HG03196 (cell line): Measurements from ENCODE around the gene NAGS.
"Not testable (repeated sequence)": the region's sequence is repeated elsewhere in the genome, so short reads cannot be mapped to it uniquely, and the experiment has no call there.

Experiments
- ATAC-seq: cut with Tn5 transposase; IDR thresholded peaks from one replicate; pipeline ENCODE4 v1.9.1; 2021; ENCODE audit not compliant: unreplicated experiment

Gene NAGS

DNA sequence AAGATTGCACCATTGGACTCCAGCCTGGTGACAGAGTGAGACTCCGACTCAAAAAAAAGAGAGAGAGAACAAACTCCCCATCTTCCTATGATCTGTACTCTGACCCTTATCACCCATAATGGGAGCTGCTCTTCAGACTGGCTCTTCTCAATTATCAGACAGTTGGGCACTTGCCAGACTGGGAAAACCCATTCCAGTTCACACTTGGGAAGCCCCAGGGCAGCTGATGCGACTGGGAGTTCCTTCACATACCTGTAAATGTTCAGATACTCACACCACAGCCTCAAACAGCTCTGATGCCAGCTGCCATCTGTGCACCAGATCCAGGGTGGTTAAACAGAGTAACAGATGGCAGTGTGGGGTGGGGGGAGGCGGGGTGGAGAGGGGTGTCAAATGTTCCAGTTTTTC, 34.2 kb downstream of the NAGS start:
- ATAC-seq = no peak

DNA sequence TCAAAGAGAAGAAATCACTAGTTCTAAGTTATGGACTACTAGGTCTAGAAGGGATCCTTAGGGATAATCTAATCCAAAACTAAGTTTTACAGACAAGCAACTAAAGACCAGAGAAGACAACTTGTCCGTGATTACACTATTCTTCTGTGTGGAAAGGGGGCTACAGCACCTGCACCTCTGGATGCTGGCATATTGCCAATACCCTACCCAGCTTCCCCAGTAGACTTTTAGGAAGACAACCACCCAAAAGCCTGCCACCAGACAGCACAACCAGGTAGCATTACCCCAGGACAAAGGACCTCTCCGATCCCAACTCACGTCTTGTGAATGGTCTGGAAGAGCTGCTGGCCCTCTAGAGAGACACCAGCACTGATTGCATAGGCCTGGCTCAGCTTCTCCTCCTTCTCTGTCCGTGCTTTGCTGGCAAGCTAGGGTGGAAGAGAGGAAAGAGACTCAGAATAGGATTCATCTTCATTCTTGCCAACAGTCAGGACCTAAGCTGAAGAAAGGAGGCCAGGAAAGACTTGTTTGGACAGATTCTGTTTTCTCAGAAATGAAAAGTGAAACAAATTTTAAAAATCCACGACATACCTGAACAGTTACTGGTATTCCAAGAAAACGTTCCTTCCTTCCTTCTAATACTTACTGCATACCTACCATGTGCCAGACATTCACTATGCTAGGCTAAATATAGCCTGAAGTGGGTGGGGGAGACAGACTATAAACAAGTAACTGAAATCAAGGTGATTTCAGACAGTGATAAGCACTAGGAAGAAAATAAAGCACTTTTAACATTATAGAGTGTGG, 35.6 kb downstream of the NAGS start:
- ATAC-seq = no peak

- no peak for ATAC-seq
These were observed 38.9 kb downstream of the NAGS start for GRCh38 chr17:44043272-44043696.

DNA sequence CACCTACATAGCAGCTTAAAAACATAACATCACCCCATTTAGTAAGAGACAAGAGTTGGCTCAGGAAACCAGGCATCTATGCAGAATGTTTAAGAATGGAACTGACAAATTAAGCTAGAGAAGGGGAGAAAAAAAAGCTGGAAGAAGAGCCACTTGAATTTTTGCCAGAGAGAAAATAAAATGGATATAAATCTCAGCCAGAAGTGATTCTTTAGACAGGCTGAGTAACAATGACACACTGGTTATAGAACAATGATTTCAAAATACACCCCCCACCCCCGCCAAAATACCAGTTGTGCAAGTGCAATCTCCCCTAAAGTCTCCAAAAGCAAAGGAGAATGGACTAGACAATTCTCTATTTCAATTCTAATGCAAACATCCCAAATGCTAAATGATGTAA, 39.6 kb downstream of the NAGS start:
- ATAC-seq = no peak

- ATAC-seq = no peak
These were observed 41.1 kb downstream of the NAGS start for GRCh38 chr17:44045486-44045885.

- ATAC-seq = not testable (repeated sequence)
These were observed 42.5 kb downstream of the NAGS start for GRCh38 chr17:44046893-44047292.

GRCh38 chr17:44049294-44050060, 45.1 kb downstream of the NAGS start:
- no peak for ATAC-seq

GRCh38 chr17:44053125-44053872, 48.9 kb downstream of the NAGS start:
- no peak for ATAC-seq
